SW 1271 (cell line): ENCODE results near the gene FAM229B.

ENCODE experiments used
- DNase-seq, 2 experiments: peaks; one replicate each; lab custom pipeline; 2025; lab: John Stamatoyannopoulos, UW

The FAM229B gene

GRCh38 chr6:112144145-112144926, 56.9 kb downstream of the FAM229B start:
- DNase-seq = no peak

GRCh38 chr6:112145080-112145573, 57.7 kb downstream of the FAM229B start:
- DNase-seq = no peak

DNA sequence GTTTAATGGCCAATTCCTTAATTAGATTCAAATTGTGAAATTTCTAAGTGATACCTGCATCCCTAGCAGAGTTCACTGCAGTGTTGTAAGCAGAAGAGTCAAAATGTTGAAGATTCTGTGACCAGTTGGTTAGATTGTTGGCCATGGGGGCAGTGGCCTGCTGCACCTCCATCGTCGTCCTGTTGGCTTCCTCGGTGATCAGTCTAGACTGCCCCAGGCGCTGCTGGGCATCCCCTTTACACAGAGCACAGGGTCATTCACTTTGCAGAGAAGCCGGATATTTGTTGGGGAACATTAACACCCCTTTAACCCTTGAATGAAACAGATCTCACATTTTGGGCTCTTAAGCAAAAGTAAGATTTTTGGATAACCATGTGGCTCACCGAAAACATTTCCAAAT, 60.7 kb downstream of the FAM229B start:
- DNase-seq = no peak

GRCh38 chr6:112149236-112149635, 61.8 kb downstream of the FAM229B start:
- no peak for DNase-seq

- no peak for DNase-seq
These were observed 62.4 kb downstream of the FAM229B start for GRCh38 chr6:112149719-112150263.

DNA sequence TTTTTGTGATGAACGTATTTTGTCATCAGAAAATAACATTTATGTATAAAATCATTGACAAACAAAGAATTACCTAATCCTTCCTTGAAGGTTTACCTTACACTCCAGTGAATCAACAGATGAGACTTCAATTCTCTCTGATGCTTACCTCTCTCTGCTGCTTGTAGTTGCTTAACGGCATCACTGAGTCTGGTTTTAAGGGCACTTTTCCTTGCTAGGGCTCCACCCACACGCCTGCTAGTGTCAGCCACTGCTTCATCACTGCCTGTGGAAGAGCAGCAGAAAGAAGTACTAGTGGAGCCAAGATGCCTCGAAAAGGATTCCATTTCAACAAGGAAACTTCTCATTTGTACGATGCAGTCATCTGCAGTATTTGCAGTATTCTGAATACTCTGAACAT, 63.0 kb downstream of the FAM229B start:
- no peak for DNase-seq
